ENCODE measurements around the gene KIF6.
A peak's percentile ranks its signal among the peaks of the same experiment; 100 is the strongest.

Gene KIF6

GRCh38 chr6:39369987-39370386 is 355.2 kb downstream of the KIF6 start:
- DNase-seq (ENCODE audit: extremely low spot score, insufficient read length, low read depth) (no peak), FAIRE-seq (no peak)

- no peak for FAIRE-seq
- no peak for DNase-seq (ENCODE audit: extremely low spot score, insufficient read length, low read depth)
These were observed 357.5 kb downstream of the KIF6 start for GRCh38 chr6:39367700-39368099.

GRCh38 chr6:39366931-39367618 is 358.1 kb downstream of the KIF6 start:
- FAIRE-seq, result no peak
- DNase-seq (ENCODE audit: extremely low spot score, insufficient read length, low read depth), result no peak

GRCh38 chr6:39365281-39366074 is 359.7 kb downstream of the KIF6 start:
- FAIRE-seq (no peak), DNase-seq (ENCODE audit: extremely low spot score, insufficient read length, low read depth) (no peak)

GRCh38 chr6:39363280-39363679 is 361.9 kb downstream of the KIF6 start:
- DNase-seq (ENCODE audit: extremely low spot score, insufficient read length, low read depth) (no peak), FAIRE-seq (no peak)

GRCh38 chr6:39362487-39362865 is 362.7 kb downstream of the KIF6 start:
- no peak for DNase-seq (ENCODE audit: extremely low spot score, insufficient read length, low read depth)
- no peak for FAIRE-seq

- FAIRE-seq (peak; percentile 91), DNase-seq (ENCODE audit: extremely low spot score, insufficient read length, low read depth) (peak; percentile 71)
These were observed 363.3 kb downstream of the KIF6 start for GRCh38 chr6:39361657-39362486.

GRCh38 chr6:39360378-39360777 is 364.8 kb downstream of the KIF6 start:
- FAIRE-seq (no peak), DNase-seq (ENCODE audit: extremely low spot score, insufficient read length, low read depth) (no peak)

GRCh38 chr6:39357998-39358686 is 367.1 kb downstream of the KIF6 start:
- DNase-seq (ENCODE audit: extremely low spot score, insufficient read length, low read depth), result no peak
- FAIRE-seq, result no peak

GRCh38 chr6:39353698-39354315 is 371.4 kb downstream of the KIF6 start:
- DNase-seq (ENCODE audit: extremely low spot score, insufficient read length, low read depth) (no peak), FAIRE-seq (no peak)

GRCh38 chr6:39350723-39351505 is 374.3 kb downstream of the KIF6 start:
- no peak for DNase-seq (ENCODE audit: extremely low spot score, insufficient read length, low read depth)
- FAIRE-seq, result no peak

- DNase-seq (ENCODE audit: extremely low spot score, insufficient read length, low read depth) (no peak), FAIRE-seq (no peak)
These were observed 376.5 kb downstream of the KIF6 start for GRCh38 chr6:39348740-39349139.

GRCh38 chr6:39347906-39348585 is 377.2 kb downstream of the KIF6 start:
- FAIRE-seq (peak; percentile 86), DNase-seq (ENCODE audit: extremely low spot score, insufficient read length, low read depth) (peak; percentile 62)

GRCh38 chr6:39347206-39347605 is 378.0 kb downstream of the KIF6 start:
- no peak for DNase-seq (ENCODE audit: extremely low spot score, insufficient read length, low read depth)
- FAIRE-seq, result no peak

- DNase-seq (ENCODE audit: extremely low spot score, insufficient read length, low read depth) (no peak), FAIRE-seq (no peak)
These were observed 380.4 kb downstream of the KIF6 start for GRCh38 chr6:39344821-39345280.

GRCh38 chr6:39343396-39343870 is 381.8 kb downstream of the KIF6 start:
- DNase-seq (ENCODE audit: extremely low spot score, insufficient read length, low read depth), result no peak

GRCh38 chr6:39342692-39343395 is 382.4 kb downstream of the KIF6 start:
- FAIRE-seq, result peak; percentile 77
- peak; percentile 30 for DNase-seq (ENCODE audit: extremely low spot score, insufficient read length, low read depth)

More at GRCh38 chr6:39343396-39343870, 381.8 kb downstream of the KIF6 start:
- FAIRE-seq, result no peak
